Fibroblast of skin of right biceps (primary cell): ENCODE measurements around the gene MRPS2.
A peak's percentile ranks its signal among the peaks of the same experiment; 100 is the strongest.
"Not testable (repeated sequence)": the region's sequence is repeated elsewhere in the genome, so short reads cannot be mapped to it uniquely, and the experiment has no call there.

ENCODE experiments used
- DNase-seq: peaks from one replicate; pipeline ENCODE4 v3.0.0-alpha.2; 2013

MRPS2 gene

GRCh38 chr9:135534826-135535225 is 34.3 kb downstream of the MRPS2 start:
- not testable (repeated sequence) for DNase-seq

GRCh38 chr9:135535631-135536030 is 35.1 kb downstream of the MRPS2 start:
- not testable (repeated sequence) for DNase-seq

GRCh38 chr9:135536216-135536615 is 35.7 kb downstream of the MRPS2 start:
- peak; percentile 76 for DNase-seq

- DNase-seq: peak; percentile 26
These were observed 42.9 kb downstream of the MRPS2 start for GRCh38 chr9:135543262-135543894.

DNA sequence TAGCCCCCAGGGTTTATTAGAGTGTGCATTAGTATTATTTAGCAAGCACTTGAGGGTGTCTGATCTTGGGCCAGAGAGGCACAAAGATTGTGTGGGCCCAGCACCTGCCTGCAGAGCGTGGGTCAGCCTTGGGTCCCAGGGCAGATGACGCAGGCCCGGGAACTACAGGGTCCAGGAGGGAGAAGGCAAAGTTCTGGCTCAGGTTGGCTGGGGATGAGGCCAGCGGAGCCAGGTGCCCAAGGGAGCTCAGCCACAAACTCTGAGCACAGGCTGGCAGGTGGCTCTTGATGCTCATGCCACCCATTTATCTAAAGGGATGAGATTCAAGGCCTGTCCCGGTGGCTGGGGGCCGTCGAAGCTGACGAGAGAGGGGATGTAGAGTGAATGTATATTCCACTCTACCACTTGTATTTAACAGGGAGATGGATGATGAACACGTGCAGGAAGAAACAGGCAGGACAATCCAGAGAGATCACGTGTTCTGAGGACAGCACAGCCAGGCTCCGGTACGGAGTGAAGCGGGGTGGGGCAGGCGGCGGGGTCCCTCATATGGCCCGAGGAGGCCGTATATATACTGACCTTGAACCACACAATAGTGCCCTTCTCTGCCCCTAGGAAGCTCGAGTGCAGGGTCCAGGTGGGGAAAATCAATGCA is 44.6 kb downstream of the MRPS2 start:
- DNase-seq: no peak

DNA sequence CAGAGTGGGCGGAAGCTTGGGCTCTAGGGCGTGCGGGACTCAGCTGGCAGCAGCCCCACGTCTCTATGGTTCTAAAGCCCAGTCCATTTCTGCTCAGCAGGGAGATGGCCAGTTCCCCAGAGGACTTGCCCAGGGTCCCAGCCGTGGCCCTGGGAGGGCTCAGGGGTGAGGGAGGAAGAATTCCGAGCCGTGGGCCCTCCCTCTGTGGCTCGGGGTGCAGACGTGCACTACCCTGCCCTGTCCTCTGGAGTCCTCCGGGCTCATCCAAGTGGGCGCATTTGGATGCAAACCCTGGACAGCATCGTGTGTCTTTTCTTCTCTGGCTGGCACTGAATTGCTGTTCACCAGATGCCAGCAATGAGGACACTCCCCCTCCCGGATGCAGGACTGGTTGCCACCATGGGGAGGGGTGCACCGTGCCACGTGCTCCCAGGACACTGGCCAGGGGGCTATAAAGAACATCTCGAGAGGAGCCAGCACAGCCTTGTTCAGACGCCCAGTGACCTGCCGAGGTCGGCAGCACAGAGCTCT is 45.2 kb downstream of the MRPS2 start, which contains the start of gene OBP2A:
OBP2A (plus strand) TSS at position 481 of the 531 bp plus-strand sequence. CDS start 55 bp downstream, outside the sequence.
- DNase-seq: not testable (repeated sequence)

DNA sequence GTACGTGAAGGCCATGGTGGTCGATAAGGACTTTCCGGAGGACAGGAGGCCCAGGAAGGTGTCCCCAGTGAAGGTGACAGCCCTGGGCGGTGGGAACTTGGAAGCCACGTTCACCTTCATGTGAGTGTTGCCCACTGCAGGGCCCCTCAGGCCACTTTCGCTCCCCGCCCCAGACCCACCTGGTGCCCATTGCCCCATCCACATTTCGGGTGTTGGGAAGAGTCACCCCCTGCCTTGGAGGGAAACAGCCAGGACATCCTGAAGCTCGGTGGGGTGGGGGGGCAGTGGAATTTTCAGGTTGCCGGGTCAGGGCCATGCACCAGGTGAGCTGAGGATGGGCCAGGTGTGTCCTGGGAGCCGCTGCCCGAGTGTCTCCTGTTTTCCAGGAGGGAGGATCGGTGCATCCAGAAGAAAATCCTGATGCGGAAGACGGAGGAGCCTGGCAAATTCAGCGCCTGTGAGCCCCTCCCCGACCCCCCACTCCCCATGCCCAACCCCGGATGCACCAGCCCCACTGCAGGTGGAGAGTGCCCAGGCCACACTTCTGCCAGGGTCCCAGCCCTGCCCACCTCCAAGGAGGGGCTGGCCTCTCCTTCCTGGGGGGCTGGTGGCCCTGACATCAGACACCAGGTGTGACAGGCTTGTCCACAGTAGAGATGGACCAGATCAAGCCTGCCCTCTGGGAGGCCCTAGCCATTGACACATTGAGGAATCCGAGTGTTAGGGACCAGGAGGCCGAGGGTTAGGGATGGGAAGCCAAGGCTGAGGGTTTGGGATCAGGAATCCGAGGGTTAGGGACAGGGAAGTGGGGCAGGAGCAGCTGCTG is 46.5 kb downstream of the MRPS2 start:
- not testable (repeated sequence) for DNase-seq

GRCh38 chr9:135547756-135548736 is 47.6 kb downstream of the MRPS2 start:
- no peak for DNase-seq

GRCh38 chr9:135549478-135550343 is 49.2 kb downstream of the MRPS2 start:
- not testable (repeated sequence) for DNase-seq

- DNase-seq: no peak
These were observed 49.9 kb downstream of the MRPS2 start for GRCh38 chr9:135550344-135550918.

GRCh38 chr9:135551031-135551430 is 50.5 kb downstream of the MRPS2 start:
- no peak for DNase-seq

DNA sequence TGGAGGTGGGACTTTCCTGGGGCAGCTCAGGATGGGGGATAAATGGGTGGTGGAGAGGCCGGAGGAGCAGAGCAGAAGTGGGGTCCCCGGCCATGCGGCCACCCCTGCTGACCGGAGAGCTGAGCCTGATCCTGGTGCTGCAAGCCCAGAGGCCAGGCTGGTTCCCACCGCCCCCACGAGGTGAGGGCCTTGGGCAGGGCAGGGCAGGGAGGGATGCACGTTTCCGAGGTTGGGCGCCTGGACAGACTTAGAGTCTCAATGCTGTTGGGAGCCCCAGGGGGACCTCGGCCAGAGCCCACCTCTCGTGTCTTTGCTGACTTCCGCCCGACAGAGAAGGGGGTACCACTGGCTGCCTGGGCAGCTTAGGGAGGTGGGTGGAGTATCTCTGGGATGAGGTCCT is 51.0 kb downstream of the MRPS2 start:
- DNase-seq: no peak

- DNase-seq: no peak
These were observed 51.7 kb downstream of the MRPS2 start for GRCh38 chr9:135552021-135552697.

DNA sequence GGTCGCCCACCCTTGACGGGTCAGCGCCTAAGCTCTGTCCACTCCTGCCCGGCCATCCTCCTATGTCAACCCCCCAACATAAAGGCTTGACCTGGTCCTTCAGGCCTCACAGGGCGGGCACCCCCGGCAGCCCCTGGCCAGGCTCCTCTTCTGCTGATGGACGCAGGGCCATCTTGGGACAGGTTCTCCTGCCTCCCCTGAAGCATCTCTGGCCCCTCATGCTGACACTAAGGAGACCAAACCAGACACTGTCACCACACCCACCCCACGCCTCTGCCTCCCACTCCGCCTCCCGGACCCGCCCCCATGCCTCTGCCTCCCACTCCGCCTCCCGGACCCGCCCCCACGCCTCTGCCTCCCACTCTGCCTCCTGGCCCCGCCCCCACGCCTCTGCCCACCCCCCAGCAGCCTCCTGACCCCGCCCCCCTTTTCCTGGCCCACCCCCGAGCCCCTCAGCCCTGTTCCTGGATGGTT is 52.3 kb downstream of the MRPS2 start:
- no peak for DNase-seq
